Stimulated activated naive CD8-positive, alpha-beta T cell treated with anti-CD3 and anti-CD28 coated beads, Interleukin-15, Interleukin-2, amounts not matched to agents 100 ng/mL and 50 ng/mL, for 24 hours (primary cell): ENCODE data around the gene MYO9A.
"Not testable (repeated sequence)": the region's sequence is repeated elsewhere in the genome, so short reads cannot be mapped to it uniquely, and the experiment has no call there.

Experiments
- H3K27ac Mint-ChIP-seq: one replicate; pipeline ENCODE4 v1.8.0; 2021; ENCODE audit warnings: mild to moderate bottlenecking, mixed read lengths
- H3K27me3 Mint-ChIP-seq: one replicate; pipeline ENCODE4 v1.8.0; 2021; ENCODE audit warnings: mixed read lengths
- H3K36me3 Mint-ChIP-seq: one replicate; pipeline ENCODE4 v1.8.0; 2021; ENCODE audit warnings: low read depth, mixed read lengths
- H3K4me1 Mint-ChIP-seq: one replicate; pipeline ENCODE4 v1.8.0; 2021; ENCODE audit warnings: low read depth, mixed read lengths
- H3K4me3 Mint-ChIP-seq: one replicate; pipeline ENCODE4 v1.8.0; 2021; ENCODE audit warnings: mild to moderate bottlenecking, mixed read lengths
- H3K9me3 Mint-ChIP-seq: one replicate; pipeline ENCODE4 v1.8.0; 2021; ENCODE audit warnings: mixed read lengths

The MYO9A gene

DNA sequence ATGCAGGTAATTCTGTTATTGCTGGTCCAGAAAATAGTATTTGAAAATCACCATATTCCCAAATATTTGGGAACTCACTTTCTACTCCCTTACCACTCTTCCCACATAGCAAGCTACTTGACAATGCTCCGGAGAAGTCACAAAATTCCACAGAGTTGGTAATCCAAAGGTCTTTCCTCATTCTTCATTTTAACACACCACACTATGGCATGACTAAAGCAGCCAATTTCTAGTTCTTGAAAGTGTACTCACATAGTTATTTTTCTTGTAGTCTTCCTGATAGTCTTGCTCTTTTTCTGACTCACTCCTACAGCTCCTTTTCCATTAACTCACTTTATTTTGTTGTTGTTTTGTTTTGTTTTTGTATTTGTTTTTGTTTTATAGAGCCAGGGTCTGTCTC is 67.2 kb downstream of the MYO9A start:
- no peaks in the 10 kb centered on the region for H3K27me3 Mint-ChIP-seq
- no peak overlapping the region for H3K4me3 Mint-ChIP-seq

DNA sequence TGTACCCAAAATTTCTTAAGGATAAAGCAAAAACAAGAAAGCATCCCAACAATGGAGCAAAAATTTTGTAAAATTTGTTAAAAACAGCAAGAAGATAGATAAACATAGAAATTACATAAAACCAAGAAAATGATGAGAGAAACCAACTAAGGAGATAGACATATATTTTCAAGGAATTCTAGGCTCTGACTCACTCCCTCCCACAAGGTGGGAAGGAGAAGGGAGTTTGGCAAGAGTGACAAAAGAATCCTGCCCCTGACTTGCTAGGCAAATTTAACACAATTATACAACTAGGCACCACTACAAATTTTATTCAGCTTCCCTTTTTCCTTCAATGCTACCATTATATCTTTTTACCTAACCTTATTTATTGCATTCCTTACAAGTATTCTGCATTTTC is 70.9 kb downstream of the MYO9A start:
- Mint-ChIP-seq H3K27me3 (no peaks in the 10 kb centered on the region), H3K4me1 (peaks cover 5% of the 10 kb centered on the region), H3K27ac (no peak overlapping the region), H3K36me3 (peaks cover 30% of the 10 kb centered on the region), H3K4me3 (no peak overlapping the region), H3K9me3 (no peaks in the 10 kb centered on the region)

More for the DNA sequence above, 67.2 kb downstream of the MYO9A start:
- Mint-ChIP-seq H3K27ac (peak overlapping the region; percentile 50), H3K9me3 (peaks cover 3% of the 10 kb centered on the region), H3K36me3 (peaks cover 14% of the 10 kb centered on the region), H3K4me1 (peaks cover 5% of the 10 kb centered on the region)

- H3K36me3 Mint-ChIP-seq, result peaks cover 41% of the 10 kb centered on the region
- H3K27ac Mint-ChIP-seq, result no peak overlapping the region
- no peaks in the 10 kb centered on the region for H3K4me1 Mint-ChIP-seq
- no peak overlapping the region for H3K4me3 Mint-ChIP-seq
- no peaks in the 10 kb centered on the region for H3K9me3 Mint-ChIP-seq
- H3K27me3 Mint-ChIP-seq, result no peaks in the 10 kb centered on the region
Measured at GRCh38 chr15:72044956-72045355, 73.0 kb downstream of the MYO9A start.

DNA sequence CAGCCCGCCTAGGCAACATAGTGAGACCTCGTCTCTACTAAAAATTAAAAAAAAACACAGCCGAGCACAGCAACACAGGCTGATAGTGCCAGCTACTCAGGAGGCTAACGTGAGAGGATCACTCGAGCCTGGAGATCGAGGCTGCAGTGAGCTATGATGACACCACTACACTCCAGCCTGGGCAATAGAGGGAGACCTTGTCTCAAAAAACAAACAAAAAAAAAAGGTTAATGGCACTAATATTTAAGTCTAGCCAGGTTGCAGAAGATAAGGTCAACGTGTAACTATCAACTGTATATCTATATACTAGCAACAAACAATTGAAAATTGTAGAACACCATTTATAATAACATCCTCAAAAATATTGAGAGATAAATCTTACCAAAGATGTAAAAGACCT is 75.1 kb downstream of the MYO9A start:
- Mint-ChIP-seq H3K4me3 (no peak overlapping the region), H3K4me1 (no peaks in the 10 kb centered on the region), H3K27ac (no peak overlapping the region), H3K36me3 (peaks cover 47% of the 10 kb centered on the region), H3K27me3 (no peaks in the 10 kb centered on the region), H3K9me3 (no peaks in the 10 kb centered on the region)

- peaks cover 53% of the 10 kb centered on the region for H3K36me3 Mint-ChIP-seq
- peaks cover 5% of the 10 kb centered on the region for H3K9me3 Mint-ChIP-seq
- H3K4me1 Mint-ChIP-seq, result peaks cover 6% of the 10 kb centered on the region
- H3K27me3 Mint-ChIP-seq, result no peaks in the 10 kb centered on the region
- no peak overlapping the region for H3K27ac Mint-ChIP-seq
- no peak overlapping the region for H3K4me3 Mint-ChIP-seq
Measured at GRCh38 chr15:72042054-72042453, 75.9 kb downstream of the MYO9A start.

- H3K4me3 Mint-ChIP-seq, result no peak overlapping the region
- H3K4me1 Mint-ChIP-seq, result peaks cover 7% of the 10 kb centered on the region
- H3K27ac Mint-ChIP-seq, result no peak overlapping the region
- peaks cover 5% of the 10 kb centered on the region for H3K9me3 Mint-ChIP-seq
- H3K36me3 Mint-ChIP-seq, result peaks cover 32% of the 10 kb centered on the region
- no peaks in the 10 kb centered on the region for H3K27me3 Mint-ChIP-seq
Measured at GRCh38 chr15:72037321-72037720, 80.6 kb downstream of the MYO9A start.

DNA sequence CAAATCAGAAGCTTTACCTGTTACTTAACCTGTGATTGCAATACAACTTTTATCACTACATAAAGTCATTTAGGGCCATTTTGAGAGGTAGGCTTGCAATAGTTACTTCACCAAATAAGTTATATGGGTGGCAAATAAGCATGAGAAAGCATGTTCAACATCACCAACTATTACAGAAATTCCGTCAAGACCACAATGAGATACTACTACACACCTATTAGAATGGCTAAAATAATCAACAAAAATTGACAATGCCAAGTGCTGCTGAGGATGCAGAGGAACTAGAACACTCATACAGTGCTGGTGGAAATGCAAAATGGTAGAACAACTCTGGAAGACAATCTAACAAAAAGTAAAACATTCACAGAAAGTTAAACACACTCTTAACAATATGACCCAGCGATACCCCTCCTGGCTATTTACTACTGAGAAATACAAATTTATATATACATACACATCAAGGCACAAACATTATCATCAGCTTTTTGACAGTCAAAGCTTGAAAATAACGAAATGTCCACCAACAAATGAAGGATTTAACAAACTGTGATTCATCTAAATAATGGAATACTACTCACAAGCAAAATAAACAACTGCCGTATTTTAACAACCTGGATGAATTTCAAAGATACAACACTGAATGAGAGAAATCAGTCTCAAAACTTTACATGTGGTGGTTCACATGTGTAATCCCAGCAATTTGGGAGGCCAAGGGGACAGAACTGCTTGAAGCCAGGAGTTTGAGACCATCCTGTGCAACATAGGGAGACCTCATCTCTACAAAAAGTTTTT is 82.9 kb downstream of the MYO9A start:
- peaks cover 7% of the 10 kb centered on the region for H3K4me1 Mint-ChIP-seq
- H3K27me3 Mint-ChIP-seq, result no peaks in the 10 kb centered on the region
- H3K4me3 Mint-ChIP-seq, result no peak overlapping the region
- no peak overlapping the region for H3K27ac Mint-ChIP-seq
- peaks cover 22% of the 10 kb centered on the region for H3K36me3 Mint-ChIP-seq
- H3K9me3 Mint-ChIP-seq, result peaks cover 5% of the 10 kb centered on the region

- Mint-ChIP-seq H3K4me1 (peaks cover 7% of the 10 kb centered on the region), H3K4me3 (no peak overlapping the region), H3K9me3 (peaks cover 5% of the 10 kb centered on the region), H3K27me3 (no peaks in the 10 kb centered on the region), H3K36me3 (peaks cover 21% of the 10 kb centered on the region), H3K27ac (no peak overlapping the region)
Measured at GRCh38 chr15:72034351-72034750, 83.6 kb downstream of the MYO9A start.

GRCh38 chr15:72033711-72034110 is 84.2 kb downstream of the MYO9A start:
- Mint-ChIP-seq H3K36me3 (peaks cover 21% of the 10 kb centered on the region), H3K27me3 (no peaks in the 10 kb centered on the region), H3K4me3 (no peak overlapping the region), H3K4me1 (peaks cover 7% of the 10 kb centered on the region), H3K9me3 (peaks cover 5% of the 10 kb centered on the region), H3K27ac (no peak overlapping the region)

DNA sequence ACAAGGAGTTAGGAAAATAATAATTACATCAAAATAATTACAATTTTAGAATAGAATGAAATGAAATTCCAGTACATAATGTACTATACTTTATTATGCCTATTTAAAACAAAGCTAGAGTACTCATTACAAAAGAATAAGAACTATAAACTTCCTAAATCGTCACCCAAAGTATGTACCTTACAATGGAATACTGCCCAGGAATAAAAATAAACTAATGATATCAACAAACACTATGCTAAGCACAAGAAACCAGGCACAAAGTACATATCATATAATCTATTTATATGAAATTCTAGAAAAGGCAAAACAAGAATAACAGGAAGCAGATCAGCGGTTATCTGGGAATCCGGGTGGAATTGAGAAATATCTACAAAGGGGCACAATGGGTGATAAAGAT is 84.7 kb downstream of the MYO9A start:
- Mint-ChIP-seq H3K4me3 (no peak overlapping the region), H3K4me1 (peaks cover 7% of the 10 kb centered on the region), H3K27me3 (no peaks in the 10 kb centered on the region), H3K36me3 (peaks cover 18% of the 10 kb centered on the region), H3K27ac (no peak overlapping the region), H3K9me3 (peaks cover 5% of the 10 kb centered on the region)

GRCh38 chr15:72021604-72022003 is 96.3 kb downstream of the MYO9A start:
- Mint-ChIP-seq H3K9me3 (no peaks in the 10 kb centered on the region), H3K27me3 (no peaks in the 10 kb centered on the region), H3K4me3 (no peak overlapping the region), H3K27ac (no peak overlapping the region), H3K4me1 (no peaks in the 10 kb centered on the region), H3K36me3 (peaks cover 33% of the 10 kb centered on the region)

GRCh38 chr15:72020799-72021198 is 97.2 kb downstream of the MYO9A start:
- no peak overlapping the region for H3K27ac Mint-ChIP-seq
- peaks cover 33% of the 10 kb centered on the region for H3K36me3 Mint-ChIP-seq
- no peak overlapping the region for H3K4me3 Mint-ChIP-seq

DNA sequence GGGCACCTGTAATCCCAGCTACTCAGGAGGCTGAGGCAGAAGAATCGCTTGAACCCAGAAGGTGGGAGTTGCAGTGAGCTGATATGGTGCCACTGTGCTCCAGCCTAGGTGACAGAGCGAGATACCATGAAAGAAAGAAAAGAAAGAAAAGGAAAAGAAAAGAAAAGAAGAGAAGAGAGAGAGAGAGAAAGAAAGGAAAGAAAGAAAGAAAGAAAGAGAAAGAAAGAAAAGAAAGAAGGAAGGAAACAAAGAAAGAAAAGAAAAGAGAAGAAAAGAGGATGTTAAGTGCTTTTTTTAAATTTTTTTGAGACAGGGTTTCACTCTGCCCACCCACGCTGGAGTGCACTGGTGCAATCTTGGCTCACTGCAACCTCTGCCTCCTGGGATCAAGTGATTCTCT is 103.4 kb downstream of the MYO9A start:
- H3K4me3 Mint-ChIP-seq, H3K9me3 Mint-ChIP-seq, H3K27ac Mint-ChIP-seq, H3K27me3 Mint-ChIP-seq, H3K4me1 Mint-ChIP-seq: not testable (repeated sequence)
- peaks cover 12% of the 10 kb centered on the region for H3K36me3 Mint-ChIP-seq

More at GRCh38 chr15:72020799-72021198, 97.2 kb downstream of the MYO9A start:
- H3K27me3 Mint-ChIP-seq, result no peaks in the 10 kb centered on the region
- H3K9me3 Mint-ChIP-seq, result no peaks in the 10 kb centered on the region
- H3K4me1 Mint-ChIP-seq, result no peaks in the 10 kb centered on the region

DNA sequence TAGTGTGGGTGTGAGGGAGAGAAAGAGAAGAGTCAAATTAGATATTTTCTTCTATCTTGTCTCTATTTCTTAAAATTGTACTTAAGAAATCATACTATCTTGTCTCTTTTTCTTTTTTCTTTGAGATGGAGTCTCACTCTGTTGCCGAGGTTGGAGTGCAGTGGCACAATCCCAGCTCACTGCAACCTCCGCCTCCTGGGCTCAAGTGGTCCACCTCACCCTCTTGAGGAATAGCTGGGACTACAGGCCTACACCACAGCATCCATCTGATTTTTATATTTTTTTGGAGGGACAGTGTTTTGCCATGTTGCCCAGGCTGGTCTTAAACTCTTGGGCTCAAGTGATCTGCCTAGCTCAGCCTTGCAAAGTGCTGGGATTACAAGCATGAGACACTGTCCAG is 104.2 kb downstream of the MYO9A start:
- H3K36me3 Mint-ChIP-seq, result peaks cover 11% of the 10 kb centered on the region
- H3K27ac Mint-ChIP-seq, result no peak overlapping the region
- no peaks in the 10 kb centered on the region for H3K9me3 Mint-ChIP-seq
- no peaks in the 10 kb centered on the region for H3K4me1 Mint-ChIP-seq
- no peak overlapping the region for H3K4me3 Mint-ChIP-seq
- H3K27me3 Mint-ChIP-seq, result no peaks in the 10 kb centered on the region

GRCh38 chr15:72011302-72011942 is 106.5 kb downstream of the MYO9A start:
- no peak overlapping the region for H3K4me3 Mint-ChIP-seq
- H3K9me3 Mint-ChIP-seq, result no peaks in the 10 kb centered on the region
- H3K27me3 Mint-ChIP-seq, result no peaks in the 10 kb centered on the region
- H3K27ac Mint-ChIP-seq, result no peak overlapping the region
- H3K4me1 Mint-ChIP-seq, result no peaks in the 10 kb centered on the region
- H3K36me3 Mint-ChIP-seq, result peaks cover 11% of the 10 kb centered on the region

GRCh38 chr15:72009222-72009621 is 108.7 kb downstream of the MYO9A start:
- Mint-ChIP-seq H3K27me3 (no peaks in the 10 kb centered on the region), H3K27ac (no peak overlapping the region), H3K36me3 (peaks cover 9% of the 10 kb centered on the region), H3K4me3 (no peak overlapping the region), H3K4me1 (no peaks in the 10 kb centered on the region), H3K9me3 (no peaks in the 10 kb centered on the region)
